CD14-positive monocyte (primary cell): Measurements from ENCODE around the gene SLCO3A1. TPM values are rescaled to one million over a fixed set of nuclear protein-coding genes. Genes with fewer than 3 reads are reported as not detected.
A peak's percentile ranks its signal among the peaks of the same experiment; 100 is the strongest.

Experiments used
- DNase-seq, 3 donors: peaks; one replicate each; pipeline ENCODE4 v3.0.0-alpha.2; 2011 to 2022
- H2AFZ ChIP-seq: 2 replicates; pipeline ENCODE4 v1.6.0; 2012; ENCODE audit warnings: mild to moderate bottlenecking, low read depth, low read length, inconsistent platforms; ENCODE audit not compliant: insufficient read depth, poor library complexity, severe bottlenecking
- H3K27ac ChIP-seq, 2 donors: 1 replicate in 1 of 2; 2 replicates in 1 of 2; pipeline ENCODE4 v1.5.1; 2012 to 2013; ENCODE audit warnings: low read length in 2 of 2, control low read depth in 1 of 2, inconsistent platforms in 1 of 2, low read depth in 1 of 2, mild to moderate bottlenecking in 1 of 2
- H3K27me3 ChIP-seq, 2 donors: one replicate each; pipeline versions ENCODE4 v1.6.0 to v1.6.1; 2011 to 2013; ENCODE audit warnings: low read length in 2 of 2; ENCODE audit not compliant: control insufficient read depth in 2 of 2, insufficient read depth in 2 of 2
- H3K36me3 ChIP-seq, 2 donors: replicated peaks in 1 of 2; 1 replicate in 1 of 2; 2 replicates in 1 of 2; pipeline versions ENCODE4 v1.5.1 to v1.6.1; 2012 to 2013; ENCODE audit warnings: low read length in 2 of 2, control low read depth in 1 of 2, inconsistent platforms in 1 of 2, mild to moderate bottlenecking in 1 of 2; ENCODE audit not compliant: insufficient read depth in 2 of 2, control insufficient read depth in 1 of 2
- H3K4me1 ChIP-seq, 2 donors: 1 replicate in 1 of 2; 2 replicates in 1 of 2; pipeline versions ENCODE4 v1.5.1 to v1.6.1; 2012 to 2013; ENCODE audit warnings: low read length in 2 of 2, control low read depth in 1 of 2, inconsistent platforms in 1 of 2, mild to moderate bottlenecking in 1 of 2, moderate library complexity in 1 of 2; ENCODE audit not compliant: insufficient read depth in 2 of 2, control insufficient read depth in 1 of 2
- H3K4me2 ChIP-seq: replicated peaks from 2 replicates; pipeline ENCODE3; 2012; ENCODE audit warnings: low read length, moderate library complexity, mild to moderate bottlenecking; ENCODE audit not compliant: poor library complexity, severe bottlenecking; ENCODE audit errors: extremely low read depth
- H3K4me3 ChIP-seq, 3 experiments: fragments of 200-600 bp in 1 of 3; sonication (generic) in 1 of 3; replicated peaks in 1 of 3; 1 replicate in 2 of 3; 2 replicates in 1 of 3; pipeline ENCODE4 v1.5.1; 2011 to 2013; ENCODE audit warnings: low read length in 3 of 3, mild to moderate bottlenecking in 3 of 3, control low read depth in 2 of 3, low read depth in 2 of 3, inconsistent platforms in 1 of 3, moderate library complexity in 1 of 3
- H3K79me2 ChIP-seq: 2 replicates; pipeline ENCODE4 v1.6.0; 2012; ENCODE audit warnings: mild to moderate bottlenecking, control low read depth, inconsistent platforms, low read length, moderate library complexity; ENCODE audit not compliant: insufficient read depth
- H3K9ac ChIP-seq: 2 replicates; pipeline ENCODE4 v1.6.0; 2017; ENCODE audit warnings: low read length, mild to moderate bottlenecking; ENCODE audit not compliant: insufficient read depth, poor library complexity, severe bottlenecking
- H3K9me3 ChIP-seq, 2 donors: replicated peaks in 1 of 2; 1 replicate in 1 of 2; 2 replicates in 1 of 2; pipeline versions ENCODE4 v1.5.1 to v1.6.1; 2012 to 2013; ENCODE audit warnings: low read length in 2 of 2, control low read depth in 1 of 2; ENCODE audit not compliant: control insufficient read depth in 1 of 2, insufficient read depth in 1 of 2
- H4K20me1 ChIP-seq: 2 replicates; pipeline ENCODE4 v1.6.0; 2012; ENCODE audit warnings: mild to moderate bottlenecking, low read length, control low read depth, moderate library complexity; ENCODE audit not compliant: insufficient read depth
- H3K27ac Mint-ChIP-seq, 7 donors: one replicate each; pipeline ENCODE4 v1.8.0; 2020; ENCODE audit warnings: mild to moderate bottlenecking in 7 of 7, mixed read lengths in 7 of 7, moderate library complexity in 6 of 7, inconsistent platforms in 2 of 7
- H3K27me3 Mint-ChIP-seq, 3 donors: one replicate each; pipeline ENCODE4 v1.8.0; 2021 to 2022; ENCODE audit warnings: low read depth in 3 of 3, mild to moderate bottlenecking in 3 of 3, mixed read lengths in 3 of 3, moderate library complexity in 3 of 3, inconsistent platforms in 1 of 3
- H3K36me3 Mint-ChIP-seq, 2 donors: one replicate each; pipeline ENCODE4 v1.8.0; 2020; ENCODE audit warnings: mixed read lengths in 2 of 2, inconsistent platforms in 1 of 2, mild to moderate bottlenecking in 1 of 2
- H3K4me1 Mint-ChIP-seq: one replicate; pipeline ENCODE4 v1.8.0; 2020; ENCODE audit warnings: mild to moderate bottlenecking, mixed read lengths
- H3K4me3 Mint-ChIP-seq, 2 donors: one replicate each; pipeline ENCODE4 v1.8.0; 2020; ENCODE audit warnings: mild to moderate bottlenecking in 2 of 2, mixed read lengths in 2 of 2, moderate library complexity in 1 of 2
- H3K9me3 Mint-ChIP-seq, 7 donors: one replicate each; pipeline ENCODE4 v1.8.0; 2020 to 2022; ENCODE audit warnings: mixed read lengths in 7 of 7, mild to moderate bottlenecking in 6 of 7, moderate library complexity in 6 of 7, inconsistent platforms in 2 of 7
- CTCF ChIP-seq: fragments of 200-600 bp; IDR thresholded peaks from one replicate; pipeline ENCODE4 v1.8.0; 2022; ENCODE audit warnings: antibody characterized with exemption, mild to moderate bottlenecking
- WGBS: methylation state at CpG from one replicate; pipeline ENCODE4 v1.1.5; 2013; ENCODE audit warnings: missing lambda C conversion rate; ENCODE audit not compliant: insufficient coverage; 5-methylcytosine and 5-hydroxymethylcytosine counted together
- intact Hi-C, 2 donors: fragments of 100-400 bp; cut with micrococcal nuclease; formaldehyde crosslinking; loops; one replicate each; pipeline versions ENCODE4 v1.15.0 to v1.15.1; 2023
- polyA plus RNA-seq, 3 donors: library from polyadenylated mRNA; depleted of rRNA in 1 of 3; unstranded in 2 of 3; stranded (reverse) in 1 of 3; fragments of 300-500 nt in 2 of 3; fragments of >200 nt in 1 of 3; fragmentation: Illumina TruSeq in 2 of 3; gene quantifications; 1 replicate in 2 of 3; 2 replicates in 1 of 3; pipeline ENCODE4 v1.2.3, GENCODE V29; 2012 to 2021

SLCO3A1 gene
- polyA plus RNA-seq, 3 donors, result 53.7 to 76.2 (median 62.8) TPM

GRCh38 chr15:92034227-92034626 is 180.7 kb downstream of the SLCO3A1 start:
- Histone ChIP-seq H3K36me3 (no peaks in the 10 kb centered on the region), H3K4me3 (no peak overlapping the region), H4K20me1 (peaks cover 100% of the 10 kb centered on the region), H3K9me3 (no peaks in the 10 kb centered on the region), H3K4me2 (no peak overlapping the region), H3K27ac (no peak overlapping the region), H2AFZ (no peak overlapping the region), H3K27me3 (no peaks in the 10 kb centered on the region), H3K4me1 (peaks cover 8 to 12% of the 10 kb centered on the region in 2 donors), H3K9ac (no peak overlapping the region), H3K79me2 (peaks cover 77% of the 10 kb centered on the region)
- Mint-ChIP-seq H3K9me3 (no peaks in the 10 kb centered on the region), H3K27me3 (no peaks in the 10 kb centered on the region), H3K4me3 (no peak overlapping the region), H3K27ac (peak overlapping the region in 1 of 7 donors; percentile 25), H3K36me3 (peaks cover 0 to 2% of the 10 kb centered on the region in 2 donors), H3K4me1 (peaks cover 23% of the 10 kb centered on the region)
- no peak for TF ChIP-seq CTCF
- no peak for DNase-seq
- WGBS, result 97% methylated on average over 7 of the region's 7 CpGs
- intact Hi-C loops, result no loop called here

- no peaks in the 10 kb centered on the region for H3K27me3 ChIP-seq
- DNase-seq, result no peak
- H3K27me3 Mint-ChIP-seq, result no peaks in the 10 kb centered on the region
- WGBS, result 72% methylated on average over 2 of the region's 3 CpGs
- H3K4me3 Mint-ChIP-seq, result no peak overlapping the region
- H3K36me3 Mint-ChIP-seq, result peaks cover 0 to 2% of the 10 kb centered on the region in 2 donors
- H3K9me3 Mint-ChIP-seq, result no peaks in the 10 kb centered on the region
- intact Hi-C loops, result no loop called here
- no peak overlapping the region for H2AFZ ChIP-seq
- H3K36me3 ChIP-seq, result no peaks in the 10 kb centered on the region
- H3K4me3 ChIP-seq, result no peak overlapping the region
- H3K4me1 Mint-ChIP-seq, result peaks cover 23% of the 10 kb centered on the region
- no peak overlapping the region for H3K27ac ChIP-seq
- no peaks in the 10 kb centered on the region for H3K9me3 ChIP-seq
- no peak overlapping the region for H3K9ac ChIP-seq
- TF ChIP-seq CTCF, result no peak
- no peak overlapping the region for H3K27ac Mint-ChIP-seq
- peaks cover 8 to 12% of the 10 kb centered on the region in 2 donors for H3K4me1 ChIP-seq
- H3K4me2 ChIP-seq, result no peak overlapping the region
- peaks cover 100% of the 10 kb centered on the region for H4K20me1 ChIP-seq
- peaks cover 72% of the 10 kb centered on the region for H3K79me2 ChIP-seq
Measured at GRCh38 chr15:92035551-92035950, 182.0 kb downstream of the SLCO3A1 start.
